Transverse colon (tissue), 4 donors: ENCODE results near the gene SPCS3.
"Not testable (repeated sequence)": the region's sequence is repeated elsewhere in the genome, so short reads cannot be mapped to it uniquely, and the experiment has no call there.

Experiments used
- EP300 ChIP-seq: sonication (generic); formaldehyde crosslinking; IDR thresholded peaks from one replicate; pipeline ENCODE4 v1.6.1; 2017; ENCODE audit warnings: antibody characterized with exemption, low read depth
- POLR2A ChIP-seq: fragments of 450-650 bp; IDR thresholded peaks from one replicate; pipeline ENCODE4 v1.6.1; 2016; ENCODE audit warnings: antibody characterized with exemption, mild to moderate bottlenecking, moderate library complexity
- POLR2AphosphoS5 ChIP-seq, 3 donors: sonication (generic); formaldehyde crosslinking; IDR thresholded peaks; one replicate each; pipeline ENCODE4 v1.6.1; 2016; ENCODE audit warnings: antibody characterized with exemption in 3 of 3
- TF ChIP-seq, protein P1 (sequence below), 5 experiments: fragments of 200-600 bp in 3 of 5; fragments of 450-650 bp in 2 of 5; sonication (generic) in 3 of 5; IDR thresholded peaks; 1 replicate in 2 of 5; 2 replicates in 3 of 5; pipeline ENCODE4 v1.5.1; 2016 to 2017; ENCODE audit warnings: antibody characterized with exemption in 5 of 5, inconsistent platforms in 3 of 5, mild to moderate bottlenecking in 2 of 5, moderate library complexity in 1 of 5

DNA sequence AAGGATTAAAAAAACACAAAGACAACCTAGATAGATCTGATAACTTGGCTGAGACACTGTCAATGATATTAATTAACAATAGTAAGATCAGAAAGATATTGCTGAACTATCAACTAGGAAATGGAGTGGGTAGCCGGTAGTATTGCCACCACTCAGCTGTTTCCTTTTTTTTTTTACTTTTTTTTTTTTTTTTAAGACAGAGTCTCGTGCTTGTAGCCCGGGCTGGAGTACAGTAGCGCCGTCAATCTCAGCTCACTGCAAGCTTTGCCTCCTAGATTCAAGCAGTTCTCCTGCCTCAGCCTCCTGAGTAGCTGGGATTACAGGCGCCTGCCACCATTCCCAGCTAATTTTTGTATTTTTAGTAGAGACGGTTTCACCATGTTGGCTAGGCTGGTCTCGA, 5.1 kb downstream of the SPCS3 start:
- TF ChIP-seq, protein P1, sequence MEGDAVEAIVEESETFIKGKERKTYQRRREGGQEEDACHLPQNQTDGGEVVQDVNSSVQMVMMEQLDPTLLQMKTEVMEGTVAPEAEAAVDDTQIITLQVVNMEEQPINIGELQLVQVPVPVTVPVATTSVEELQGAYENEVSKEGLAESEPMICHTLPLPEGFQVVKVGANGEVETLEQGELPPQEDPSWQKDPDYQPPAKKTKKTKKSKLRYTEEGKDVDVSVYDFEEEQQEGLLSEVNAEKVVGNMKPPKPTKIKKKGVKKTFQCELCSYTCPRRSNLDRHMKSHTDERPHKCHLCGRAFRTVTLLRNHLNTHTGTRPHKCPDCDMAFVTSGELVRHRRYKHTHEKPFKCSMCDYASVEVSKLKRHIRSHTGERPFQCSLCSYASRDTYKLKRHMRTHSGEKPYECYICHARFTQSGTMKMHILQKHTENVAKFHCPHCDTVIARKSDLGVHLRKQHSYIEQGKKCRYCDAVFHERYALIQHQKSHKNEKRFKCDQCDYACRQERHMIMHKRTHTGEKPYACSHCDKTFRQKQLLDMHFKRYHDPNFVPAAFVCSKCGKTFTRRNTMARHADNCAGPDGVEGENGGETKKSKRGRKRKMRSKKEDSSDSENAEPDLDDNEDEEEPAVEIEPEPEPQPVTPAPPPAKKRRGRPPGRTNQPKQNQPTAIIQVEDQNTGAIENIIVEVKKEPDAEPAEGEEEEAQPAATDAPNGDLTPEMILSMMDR (IDR thresholded peaks at IDR 0.05): not testable (repeated sequence)
- not testable (repeated sequence) for TF ChIP-seq POLR2A; POLR2AphosphoS5 (IDR thresholded peaks at IDR 0.05); EP300
